ENCODE results near the gene EID1. TPM values are rescaled to one million over a fixed set of nuclear protein-coding genes. Genes with fewer than 3 reads are reported as not detected.

The EID1 gene
- total and polyA plus RNA-seq, 2 experiments from 2014 or later: 218 to 228 TPM

DNA sequence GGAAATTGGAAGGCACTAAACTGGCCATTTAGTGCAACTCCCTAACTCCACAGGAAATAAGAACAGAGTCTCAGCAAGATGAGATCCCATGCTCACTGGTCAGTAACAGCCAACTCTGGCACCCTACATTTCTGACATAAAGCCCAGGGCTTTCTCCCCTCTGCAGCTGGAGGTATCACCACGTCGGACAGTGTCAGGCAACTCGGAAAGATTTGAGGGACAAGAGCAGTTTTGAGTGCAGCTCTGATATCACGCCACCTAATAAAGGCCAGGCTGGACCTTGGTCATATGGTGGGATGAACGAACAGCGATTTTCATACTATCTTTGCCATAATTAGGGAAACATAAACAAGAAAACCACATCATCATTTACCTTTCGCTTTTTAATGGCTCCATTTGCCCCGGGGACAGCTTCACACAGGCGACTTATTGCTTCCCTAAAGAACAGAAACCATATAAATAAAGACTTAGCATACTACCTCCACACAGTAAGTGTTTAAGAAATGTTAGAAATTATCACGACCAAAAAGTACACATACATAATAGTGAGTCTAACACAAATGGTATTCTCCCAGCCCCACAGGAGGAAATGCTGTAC is 12.5 kb downstream of the EID1 start:
- Histone ChIP-seq H3K4me1 (ENCODE audit: insufficient read depth) (no peaks in the 10 kb centered on the region), H2AFZ (peak overlapping the region; percentile 49), H3K9me3 (ENCODE audit: low read depth) (no peaks in the 10 kb centered on the region), H3K36me3 (replicated peaks; ENCODE audit: insufficient read depth, low read depth) (no peaks in the 10 kb centered on the region), H3K4me2 (peak overlapping the region; percentile 64), H4K20me1 (ENCODE audit: insufficient read depth, poor library complexity, severe bottlenecking) (no peaks in the 10 kb centered on the region), H3K27me3 (no peaks in the 10 kb centered on the region), H3K9me2 (replicated peaks; ENCODE audit: insufficient read depth) (no peaks in the 10 kb centered on the region), H3K27ac (peak overlapping the region; percentile 67), H3K4me3 (no peak overlapping the region), H3K79me2 (no peaks in the 10 kb centered on the region)
- DNase-seq (ENCODE audit: low spot score): no peak
- TF ChIP-seq EZH2phosphoT487 (IDR thresholded peaks at IDR 0.05; ENCODE audit: low read depth, severe bottlenecking, unreplicated experiment) (no peak), EZH2 (IDR thresholded peaks at IDR 0.05; ENCODE audit: borderline replicate concordance) (no peak)
- TF ChIP-seq, protein P1, sequence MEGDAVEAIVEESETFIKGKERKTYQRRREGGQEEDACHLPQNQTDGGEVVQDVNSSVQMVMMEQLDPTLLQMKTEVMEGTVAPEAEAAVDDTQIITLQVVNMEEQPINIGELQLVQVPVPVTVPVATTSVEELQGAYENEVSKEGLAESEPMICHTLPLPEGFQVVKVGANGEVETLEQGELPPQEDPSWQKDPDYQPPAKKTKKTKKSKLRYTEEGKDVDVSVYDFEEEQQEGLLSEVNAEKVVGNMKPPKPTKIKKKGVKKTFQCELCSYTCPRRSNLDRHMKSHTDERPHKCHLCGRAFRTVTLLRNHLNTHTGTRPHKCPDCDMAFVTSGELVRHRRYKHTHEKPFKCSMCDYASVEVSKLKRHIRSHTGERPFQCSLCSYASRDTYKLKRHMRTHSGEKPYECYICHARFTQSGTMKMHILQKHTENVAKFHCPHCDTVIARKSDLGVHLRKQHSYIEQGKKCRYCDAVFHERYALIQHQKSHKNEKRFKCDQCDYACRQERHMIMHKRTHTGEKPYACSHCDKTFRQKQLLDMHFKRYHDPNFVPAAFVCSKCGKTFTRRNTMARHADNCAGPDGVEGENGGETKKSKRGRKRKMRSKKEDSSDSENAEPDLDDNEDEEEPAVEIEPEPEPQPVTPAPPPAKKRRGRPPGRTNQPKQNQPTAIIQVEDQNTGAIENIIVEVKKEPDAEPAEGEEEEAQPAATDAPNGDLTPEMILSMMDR (IDR thresholded peaks at IDR 0.05; ENCODE audit: poor library complexity): no peak
- WGBS (ENCODE audit: low lambda C conversion rate, missing lambda C conversion rate): 59% methylated on average over 10 of the region's 10 CpGs

DNA sequence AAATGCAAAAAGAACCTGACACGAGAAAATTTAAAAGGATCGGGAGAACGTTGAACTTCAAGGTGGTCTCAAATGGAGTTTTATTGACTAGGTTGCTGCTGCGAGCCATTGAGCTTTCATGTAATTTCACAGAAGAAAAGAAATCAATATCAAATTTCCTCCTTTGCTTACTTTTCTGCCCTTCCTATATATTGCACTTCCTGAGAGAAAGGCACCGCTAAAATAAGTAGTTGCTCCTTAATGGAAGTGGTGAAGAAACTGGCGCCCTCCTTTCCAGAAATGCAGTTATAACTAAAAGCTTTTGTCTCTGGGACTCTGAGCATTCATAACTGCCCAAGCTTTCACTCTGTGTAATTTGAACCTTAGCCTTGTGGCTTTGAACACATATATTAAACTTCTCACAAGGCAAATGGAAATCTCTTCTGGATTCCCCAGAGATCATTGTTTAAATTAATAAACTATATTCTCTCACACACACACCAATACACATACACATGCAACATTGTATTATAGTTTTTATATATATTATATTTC is 13.4 kb downstream of the EID1 start:
- Histone ChIP-seq H3K9me3 (ENCODE audit: low read depth) (no peaks in the 10 kb centered on the region), H3K36me3 (replicated peaks; ENCODE audit: insufficient read depth, low read depth) (no peaks in the 10 kb centered on the region), H4K20me1 (ENCODE audit: insufficient read depth, poor library complexity, severe bottlenecking) (no peaks in the 10 kb centered on the region), H3K27me3 (no peaks in the 10 kb centered on the region), H3K27ac (peak overlapping the region; percentile 67), H3K4me1 (ENCODE audit: insufficient read depth) (peaks cover under 1% of the 10 kb centered on the region), H2AFZ (peak overlapping the region; percentile 49), H3K4me3 (no peak overlapping the region), H3K4me2 (peak overlapping the region; percentile 64), H3K79me2 (no peaks in the 10 kb centered on the region), H3K9me2 (replicated peaks; ENCODE audit: insufficient read depth) (no peaks in the 10 kb centered on the region)
- WGBS (ENCODE audit: low lambda C conversion rate, missing lambda C conversion rate): 72% methylated on average over 6 of the region's 6 CpGs
- no peak for DNase-seq (ENCODE audit: low spot score)
- TF ChIP-seq EZH2 (IDR thresholded peaks at IDR 0.05; ENCODE audit: borderline replicate concordance) (no peak), EZH2phosphoT487 (IDR thresholded peaks at IDR 0.05; ENCODE audit: low read depth, severe bottlenecking, unreplicated experiment) (no peak)
- TF ChIP-seq, protein P1 (IDR thresholded peaks at IDR 0.05; ENCODE audit: poor library complexity): no peak

DNA sequence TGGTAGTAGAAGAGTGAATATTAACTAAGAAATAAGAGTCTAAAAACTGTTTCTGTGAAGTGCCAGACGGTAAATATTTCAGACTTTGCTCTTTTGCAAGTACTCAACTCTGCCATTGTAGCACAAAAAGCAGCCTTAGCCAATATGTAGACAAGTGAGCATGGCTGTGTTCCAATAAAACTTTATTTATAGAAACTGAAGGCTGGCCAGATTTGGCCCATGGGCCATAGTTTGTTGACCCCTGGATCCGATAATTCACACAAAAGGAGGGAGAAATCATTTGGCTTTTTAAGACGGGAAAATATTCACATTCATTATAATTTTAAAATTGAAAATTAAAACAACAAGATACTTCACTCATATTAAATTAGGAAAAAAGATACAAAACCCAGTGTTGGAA is 15.4 kb downstream of the EID1 start:
- Histone ChIP-seq H3K27me3 (no peaks in the 10 kb centered on the region), H3K9me3 (ENCODE audit: low read depth) (no peaks in the 10 kb centered on the region), H3K4me3 (no peak overlapping the region), H3K36me3 (replicated peaks; ENCODE audit: insufficient read depth, low read depth) (no peaks in the 10 kb centered on the region), H3K27ac (no peak overlapping the region), H3K9me2 (replicated peaks; ENCODE audit: insufficient read depth) (no peaks in the 10 kb centered on the region), H4K20me1 (ENCODE audit: insufficient read depth, poor library complexity, severe bottlenecking) (no peaks in the 10 kb centered on the region), H2AFZ (no peak overlapping the region), H3K4me2 (no peak overlapping the region), H3K79me2 (no peaks in the 10 kb centered on the region), H3K4me1 (ENCODE audit: insufficient read depth) (peaks cover 16% of the 10 kb centered on the region)
- DNase-seq (ENCODE audit: low spot score): no peak
- 95% methylated on average over 3 of the region's 3 CpGs for WGBS (ENCODE audit: low lambda C conversion rate, missing lambda C conversion rate)
- TF ChIP-seq EZH2phosphoT487 (IDR thresholded peaks at IDR 0.05; ENCODE audit: low read depth, severe bottlenecking, unreplicated experiment): no peak
- TF ChIP-seq, protein P1 (IDR thresholded peaks at IDR 0.05; ENCODE audit: poor library complexity): no peak
- no peak for TF ChIP-seq EZH2 (IDR thresholded peaks at IDR 0.05; ENCODE audit: borderline replicate concordance)
